GM21515 (cell line): ENCODE results near the gene IFT74.

Source experiments
- ATAC-seq: cut with Tn5 transposase; IDR thresholded peaks from one replicate; pipeline ENCODE4 v1.9.1; 2021; ENCODE audit not compliant: unreplicated experiment

The IFT74 gene

GRCh38 chr9:26973989-26974388, 17.8 kb downstream of the IFT74 start:
- no peak for ATAC-seq

- no peak for ATAC-seq
These were observed 18.7 kb downstream of the IFT74 start for GRCh38 chr9:26974927-26975326.

- ATAC-seq, result no peak
These were observed 19.8 kb downstream of the IFT74 start for GRCh38 chr9:26975728-26976707.

- ATAC-seq, result peak; percentile 77
These were observed 27.1 kb downstream of the IFT74 start for GRCh38 chr9:26983340-26983739.

- no peak for ATAC-seq
These were observed 39.6 kb downstream of the IFT74 start for GRCh38 chr9:26995810-26996209.

GRCh38 chr9:27003426-27004077, 47.3 kb downstream of the IFT74 start:
- no peak for ATAC-seq

- ATAC-seq, result no peak
These were observed 49.3 kb downstream of the IFT74 start, which contains the start of gene LRRC19 for GRCh38 chr9:27005491-27005890. Gene LRRC19, minus strand, starts transcription at chr9:27005672. Its CDS starts 5,978 bp downstream, at chr9:26999694.

- no peak for ATAC-seq
These were observed 63.4 kb downstream of the IFT74 start for GRCh38 chr9:27019589-27019988.

- ATAC-seq, result no peak
These were observed 66.7 kb downstream of the IFT74 start for GRCh38 chr9:27022920-27023319.

GRCh38 chr9:27029186-27029585, 73.0 kb downstream of the IFT74 start:
- no peak for ATAC-seq

- peak; percentile 90 for ATAC-seq
These were observed 77.7 kb downstream of the IFT74 start for GRCh38 chr9:27033815-27034403.

- no peak for ATAC-seq
These were observed 81.3 kb downstream of the IFT74 start for GRCh38 chr9:27037499-27037898.

GRCh38 chr9:27041746-27042145, 85.5 kb downstream of the IFT74 start:
- ATAC-seq, result no peak

- no peak for ATAC-seq
These were observed 86.3 kb downstream of the IFT74 start for GRCh38 chr9:27042476-27042875.

- no peak for ATAC-seq
These were observed 87.0 kb downstream of the IFT74 start for GRCh38 chr9:27043176-27043575.

- no peak for ATAC-seq
These were observed 90.9 kb downstream of the IFT74 start for GRCh38 chr9:27047136-27047535.

- ATAC-seq, result no peak
These were observed 97.3 kb downstream of the IFT74 start for GRCh38 chr9:27053369-27054022.

GRCh38 chr9:27054125-27054524, 97.9 kb downstream of the IFT74 start:
- ATAC-seq, result no peak

GRCh38 chr9:27054841-27055240, 98.6 kb downstream of the IFT74 start:
- ATAC-seq, result no peak

- no peak for ATAC-seq
These were observed 103.2 kb downstream of the IFT74 start for GRCh38 chr9:27059412-27059811.

- ATAC-seq, result no peak
These were observed 103.7 kb downstream of the IFT74 start for GRCh38 chr9:27059907-27060306.
